ENCODE measurements around the gene DDN. TPM values are rescaled to one million over a fixed set of nuclear protein-coding genes. Genes with fewer than 3 reads are reported as not detected.
A peak's percentile ranks its signal among the peaks of the same experiment; 100 is the strongest.

DDN gene
- total and polyA plus RNA-seq, 9 of the 15 experiments (the other 6 are each of a cell fraction or from before 2014, with no cell fraction given) = 0.03 to 3.6 (median 1.6) TPM

DNA sequence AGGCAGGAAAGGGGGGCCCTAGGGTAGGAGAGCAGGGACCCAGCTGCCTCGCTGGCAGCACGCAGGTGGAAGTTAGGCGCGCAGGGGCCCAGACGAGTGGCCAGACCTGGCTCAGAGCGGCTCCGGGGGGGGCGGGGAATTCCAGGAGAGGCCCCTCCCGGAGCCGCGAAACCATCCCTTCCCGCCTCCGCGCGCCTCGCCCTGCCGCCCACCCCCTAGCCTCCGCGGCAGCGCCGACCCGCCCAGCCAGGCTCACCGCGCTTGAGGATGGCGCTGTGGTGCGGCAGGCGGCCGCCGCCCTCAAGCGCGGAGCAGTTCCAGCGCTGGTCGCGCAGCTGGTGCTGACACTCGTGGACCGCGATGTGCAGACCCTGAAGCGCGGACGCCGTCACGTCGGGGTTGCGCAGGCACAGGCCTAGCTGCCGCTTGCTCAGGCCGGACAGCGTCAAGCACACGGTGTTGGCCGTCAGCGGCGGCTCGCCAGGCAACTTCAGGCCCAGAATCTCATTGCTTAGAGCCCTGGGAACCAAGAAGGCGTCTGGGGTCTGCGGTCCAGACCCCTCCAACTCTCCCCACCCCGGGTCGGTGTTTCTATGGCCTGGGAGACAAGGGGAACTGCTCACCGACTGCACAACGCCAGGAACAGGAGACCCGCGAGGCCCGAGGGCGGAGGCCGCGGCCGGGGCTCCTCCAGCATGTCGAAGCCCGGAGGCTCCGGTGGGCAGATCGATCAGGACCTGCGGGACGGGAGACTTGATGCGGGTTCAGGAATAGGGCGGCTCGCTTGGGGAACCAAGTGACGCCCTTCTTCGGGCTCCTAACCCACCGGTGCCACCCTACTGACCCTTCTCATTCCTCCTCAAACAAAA is 29.1 kb downstream of the DDN start:
- TF ChIP-seq, protein P1, sequence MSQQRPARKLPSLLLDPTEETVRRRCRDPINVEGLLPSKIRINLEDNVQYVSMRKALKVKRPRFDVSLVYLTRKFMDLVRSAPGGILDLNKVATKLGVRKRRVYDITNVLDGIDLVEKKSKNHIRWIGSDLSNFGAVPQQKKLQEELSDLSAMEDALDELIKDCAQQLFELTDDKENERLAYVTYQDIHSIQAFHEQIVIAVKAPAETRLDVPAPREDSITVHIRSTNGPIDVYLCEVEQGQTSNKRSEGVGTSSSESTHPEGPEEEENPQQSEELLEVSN (IDR thresholded peaks at IDR 0.05; ENCODE audit: borderline replicate concordance in 1 of 2, extremely low read depth in 1 of 2, insufficient read depth in 1 of 2, insufficient read length in 1 of 2, low read depth in 1 of 2, low read length in 1 of 2, poor library complexity in 1 of 2, severe bottlenecking in 1 of 2) = peak in 1 of 2 experiments; percentile 46
- TF ChIP-seq GATAD2A (IDR thresholded peaks at IDR 0.05) (0 out of 2 replicates have a peak, but pooled peaks have one; percentile 15), EGR1 (conservative IDR thresholded peaks at IDR 0.05) (0 out of 2 replicates have a peak, but pooled peaks have one; percentile 25), NRF1 (conservative IDR thresholded peaks at IDR 0.05 in 1 of 2, IDR thresholded peaks at IDR 0.05 in 1 of 2) (peak; percentile 30 to 37; a peak in 1 of 4 replicates), CBX3 (IDR thresholded peaks at IDR 0.05; ENCODE audit: borderline replicate concordance in 1 of 2, low read length in 2 of 2) (no peak), CBX1 (IDR thresholded peaks at IDR 0.05; ENCODE audit: low read depth) (no peak)
- TF ChIP-seq, protein P2, sequence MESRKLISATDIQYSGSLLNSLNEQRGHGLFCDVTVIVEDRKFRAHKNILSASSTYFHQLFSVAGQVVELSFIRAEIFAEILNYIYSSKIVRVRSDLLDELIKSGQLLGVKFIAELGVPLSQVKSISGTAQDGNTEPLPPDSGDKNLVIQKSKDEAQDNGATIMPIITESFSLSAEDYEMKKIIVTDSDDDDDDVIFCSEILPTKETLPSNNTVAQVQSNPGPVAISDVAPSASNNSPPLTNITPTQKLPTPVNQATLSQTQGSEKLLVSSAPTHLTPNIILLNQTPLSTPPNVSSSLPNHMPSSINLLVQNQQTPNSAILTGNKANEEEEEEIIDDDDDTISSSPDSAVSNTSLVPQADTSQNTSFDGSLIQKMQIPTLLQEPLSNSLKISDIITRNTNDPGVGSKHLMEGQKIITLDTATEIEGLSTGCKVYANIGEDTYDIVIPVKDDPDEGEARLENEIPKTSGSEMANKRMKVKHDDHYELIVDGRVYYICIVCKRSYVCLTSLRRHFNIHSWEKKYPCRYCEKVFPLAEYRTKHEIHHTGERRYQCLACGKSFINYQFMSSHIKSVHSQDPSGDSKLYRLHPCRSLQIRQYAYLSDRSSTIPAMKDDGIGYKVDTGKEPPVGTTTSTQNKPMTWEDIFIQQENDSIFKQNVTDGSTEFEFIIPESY (CRISPR knock-in tag; IDR thresholded peaks at IDR 0.05) = peak; percentile 99
- Histone ChIP-seq H3K9me3 (replicated peaks; ENCODE audit: control insufficient read depth, insufficient read depth, low read depth, low read length) (no peaks in the 10 kb centered on the region), H2AFZ (ENCODE audit: low read depth, low read length) (no peak overlapping the region), H3K4me1 (replicated peaks in 1 of 2; ENCODE audit: control insufficient read depth in 2 of 2, insufficient read depth in 2 of 2, low read length in 2 of 2) (peaks cover 9 to 54% of the 10 kb centered on the region in 2 experiments; a peak in 4 of 5 replicates), H3K9ac (ENCODE audit: insufficient read depth in 1 of 2, low read depth in 2 of 2, low read length in 2 of 2) (no peak overlapping the region), H3K9me1 (ENCODE audit: control insufficient read depth, insufficient read depth, low read length) (no peaks in the 10 kb centered on the region), H3K4me3 (no peak overlapping the region), H3K36me3 (ENCODE audit: control insufficient read depth, insufficient read depth, low read length) (no peaks in the 10 kb centered on the region), H4K20me1 (replicated peaks; ENCODE audit: control insufficient read depth, insufficient read depth, low read length) (no peaks in the 10 kb centered on the region; the same call in 1 of the 2 replicates), H3K27me3 (ENCODE audit: control insufficient read depth in 2 of 2, insufficient read depth in 2 of 2, low read length in 2 of 2) (0 out of 5 replicates have a peak, but pooled peaks cover 0 to 5% of the 10 kb centered on the region in 2 experiments), H3K79me2 (ENCODE audit: control insufficient read depth, insufficient read depth, low read length) (no peaks in the 10 kb centered on the region), H3K27ac (ENCODE audit: extremely low read depth, low read depth, low read length) (no peak overlapping the region), H3K4me2 (ENCODE audit: insufficient read depth, low read length) (peak overlapping the region; percentile 27; the same call in 1 of the 2 replicates)
- in situ Hi-C loops (cut with MboI) (no loop called here), intact Hi-C loops (cut with micrococcal nuclease) (loop anchor here (10.0 kb wide), 1 partner anchor 375 kb away; the partner anchor contains the start of gene DNAJC22)
- 68% methylated on average over 45 of the region's 77 CpGs for WGBS (ENCODE audit: insufficient coverage, low coverage, missing lambda C conversion rate)
- FAIRE-seq (no peak), ATAC-seq (peak; percentile 8; the same call in 1 of the 3 replicates), DNase-seq (ENCODE audit: extremely low read depth in 1 of 4, low spot score in 3 of 4) (peak in 3 of 4 experiments; percentile 48 to 78 (median 76))
- no TSS peak for BruUV-seq (replicated peaks)
- ChIA-PET POLR2A (no interaction called here), CTCF (ENCODE audit: low intra/inter-chr PET ratio) (no interaction called here)

Measured in K562 (cell line).